ENCODE results near the gene TMEM94.
A peak's percentile ranks its signal among the peaks of the same experiment; 100 is the strongest.
"Not testable (repeated sequence)": the region's sequence is repeated elsewhere in the genome, so short reads cannot be mapped to it uniquely, and the experiment has no call there.

The TMEM94 gene

DNA sequence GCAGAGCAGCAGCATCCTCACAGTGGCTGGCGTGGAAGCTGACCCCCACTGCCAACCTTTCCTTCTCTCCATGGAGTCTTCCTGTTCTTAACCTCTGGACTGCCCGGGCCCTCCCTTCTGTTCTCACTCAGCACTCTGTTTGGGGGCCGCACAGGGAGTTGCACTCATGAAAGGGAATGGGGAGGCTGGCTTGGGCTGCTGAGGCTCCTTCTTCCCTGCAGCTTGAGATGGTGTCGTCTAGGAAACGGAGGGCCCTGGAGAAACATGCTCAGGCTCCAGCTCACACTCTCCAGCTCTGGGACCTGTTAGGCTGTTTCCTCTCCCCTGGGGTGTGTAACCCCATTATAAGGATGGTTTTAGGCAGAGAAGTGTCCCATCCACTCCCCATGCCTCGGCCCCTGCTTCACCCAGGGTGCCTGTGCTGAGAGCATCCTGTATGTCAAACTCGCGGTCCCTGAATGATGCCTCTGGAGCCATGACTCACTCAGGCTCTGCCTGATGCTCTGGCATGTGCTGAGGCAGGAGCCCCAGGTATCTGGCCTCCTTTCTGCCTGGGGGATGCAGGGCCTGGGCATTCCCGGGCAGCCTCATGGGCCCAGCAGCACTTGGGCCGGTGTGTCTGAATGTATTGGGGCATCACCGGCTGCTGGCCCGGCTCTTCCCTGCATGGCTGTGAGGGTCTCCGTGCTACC lies 18.9 kb downstream of the TMEM94 start:
- H3K36me3 ChIP-seq (ENCODE audit: insufficient read depth, low read length), result peaks cover 26% of the 10 kb centered on the region
- no peaks in the 10 kb centered on the region for H3K9me3 ChIP-seq (ENCODE audit: low read length)
- H3K27me3 ChIP-seq (ENCODE audit: insufficient read depth, low read length), result no peaks in the 10 kb centered on the region
- H2AFZ ChIP-seq (ENCODE audit: low read depth, low read length), result no peak overlapping the region
- H3K4me3 ChIP-seq (ENCODE audit: low read length), result no peak overlapping the region
- peaks cover 38% of the 10 kb centered on the region for H3K4me1 ChIP-seq (ENCODE audit: insufficient read depth, low read length)

DNA sequence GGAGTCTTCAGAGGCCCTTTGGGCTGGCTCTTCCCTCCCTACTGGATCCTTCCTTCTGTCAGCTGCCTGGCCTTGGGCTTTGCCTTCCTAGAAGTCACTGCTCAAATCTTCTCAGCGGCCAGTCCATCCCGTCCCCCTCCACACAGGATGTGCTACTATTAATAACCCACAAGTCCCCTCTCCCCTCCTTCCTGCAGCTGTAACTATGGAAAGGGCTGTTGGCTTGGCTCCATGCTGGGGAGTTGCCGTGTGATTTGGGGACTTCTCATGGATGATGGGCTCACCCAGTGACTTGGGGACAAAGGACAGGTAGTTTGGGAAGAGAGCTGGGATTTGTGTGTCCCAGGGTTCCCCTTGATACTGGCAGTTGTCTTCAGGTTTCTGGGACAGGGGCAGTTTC lies 19.4 kb downstream of the TMEM94 start:
- H3K27me3 ChIP-seq (ENCODE audit: insufficient read depth, low read length), result no peaks in the 10 kb centered on the region
- H3K4me1 ChIP-seq (ENCODE audit: insufficient read depth, low read length), result peaks cover 38% of the 10 kb centered on the region
- peaks cover 26% of the 10 kb centered on the region for H3K36me3 ChIP-seq (ENCODE audit: insufficient read depth, low read length)
- no peaks in the 10 kb centered on the region for H3K9me3 ChIP-seq (ENCODE audit: low read length)
- no peak overlapping the region for H3K4me3 ChIP-seq (ENCODE audit: low read length)
- no peak overlapping the region for H2AFZ ChIP-seq (ENCODE audit: low read depth, low read length)

DNA sequence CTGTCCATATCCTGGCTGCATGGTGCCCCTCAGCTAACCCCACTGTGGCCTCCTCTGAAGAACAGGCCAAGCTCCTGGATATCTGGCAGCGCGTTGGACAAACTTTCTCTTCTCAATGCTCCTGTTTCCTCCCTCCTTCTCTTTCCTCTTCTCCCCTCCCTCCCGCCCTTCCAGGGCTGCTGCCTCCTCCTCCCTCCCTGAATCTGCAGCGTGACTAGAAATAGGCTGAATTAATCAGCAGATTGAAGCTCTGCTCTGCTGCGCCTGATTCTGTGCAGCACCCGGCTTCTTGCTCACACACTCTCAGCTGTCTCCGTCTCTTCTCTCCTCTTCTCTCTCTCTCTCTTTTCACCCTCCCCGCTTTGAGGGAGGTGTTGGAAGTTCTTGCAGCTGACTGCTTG lies 19.8 kb downstream of the TMEM94 start:
- peaks cover 26% of the 10 kb centered on the region for H3K36me3 ChIP-seq (ENCODE audit: insufficient read depth, low read length)
- peaks cover 38% of the 10 kb centered on the region for H3K4me1 ChIP-seq (ENCODE audit: insufficient read depth, low read length)
- no peaks in the 10 kb centered on the region for H3K27me3 ChIP-seq (ENCODE audit: insufficient read depth, low read length)
- H3K9me3 ChIP-seq (ENCODE audit: low read length), result no peaks in the 10 kb centered on the region
- H3K4me3 ChIP-seq (ENCODE audit: low read length), result peak overlapping the region; percentile 18
- no peak overlapping the region for H2AFZ ChIP-seq (ENCODE audit: low read depth, low read length)

DNA sequence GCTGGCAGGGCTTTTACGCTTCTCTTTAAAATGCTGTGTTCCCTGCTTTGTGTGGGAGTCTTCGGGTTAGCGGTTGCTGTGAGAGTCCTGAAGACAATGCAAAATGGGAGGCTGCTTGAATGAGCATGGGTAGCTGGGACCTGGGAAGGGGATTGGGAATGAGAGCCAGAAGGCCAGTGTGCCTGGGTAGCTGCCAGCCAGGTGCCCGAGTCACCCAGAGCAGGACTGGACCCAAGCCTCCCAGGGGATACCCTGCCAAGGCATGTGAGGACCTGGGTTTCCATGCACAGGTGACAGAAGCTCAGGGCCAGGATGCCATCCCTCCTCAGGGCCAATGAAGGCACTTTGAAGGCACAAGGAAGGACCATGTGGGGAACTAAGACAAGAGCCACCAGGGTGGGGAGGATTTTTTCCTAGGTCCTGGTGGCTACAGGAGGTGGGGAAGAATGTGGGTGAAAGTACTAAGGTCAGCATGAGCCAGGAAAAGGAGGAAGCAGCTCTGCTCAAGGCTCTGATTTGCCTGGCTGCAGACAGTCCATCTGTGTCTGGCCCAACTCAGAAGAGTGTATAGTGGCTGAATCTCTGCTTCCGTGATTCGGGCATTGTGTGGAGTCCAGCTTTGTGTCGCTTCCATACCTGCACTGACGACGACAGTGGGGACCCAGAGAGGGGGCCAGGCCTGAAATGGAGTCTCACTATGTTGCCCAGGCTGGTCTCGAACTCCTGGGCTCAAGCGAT lies 20.5 kb downstream of the TMEM94 start:
- peak overlapping the region; percentile 18 for H3K4me3 ChIP-seq (ENCODE audit: low read length)
- H3K36me3 ChIP-seq (ENCODE audit: insufficient read depth, low read length), result peaks cover 20% of the 10 kb centered on the region
- no peaks in the 10 kb centered on the region for H3K27me3 ChIP-seq (ENCODE audit: insufficient read depth, low read length)
- peaks cover 38% of the 10 kb centered on the region for H3K4me1 ChIP-seq (ENCODE audit: insufficient read depth, low read length)
- no peak overlapping the region for H2AFZ ChIP-seq (ENCODE audit: low read depth, low read length)
- no peaks in the 10 kb centered on the region for H3K9me3 ChIP-seq (ENCODE audit: low read length)

DNA sequence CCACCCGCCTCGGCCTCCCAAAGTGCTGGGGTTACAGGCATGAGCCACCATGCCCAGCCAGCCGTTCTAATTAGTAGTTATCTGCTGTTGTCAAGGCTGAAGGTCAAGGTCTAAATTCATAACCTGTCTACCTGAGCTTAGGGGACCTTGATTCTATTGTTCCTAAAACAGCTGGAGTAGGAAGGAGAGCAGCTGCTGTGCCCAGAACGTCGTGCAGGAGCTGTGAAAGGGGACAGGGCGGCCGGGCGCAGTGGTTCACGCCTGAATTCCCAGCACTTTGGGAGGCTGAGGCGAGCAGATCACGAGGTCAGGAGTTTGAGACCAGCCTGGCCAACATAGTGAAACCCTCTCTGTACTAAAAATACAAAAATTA lies 21.0 kb downstream of the TMEM94 start:
- not testable (repeated sequence) for H3K27me3 ChIP-seq (ENCODE audit: insufficient read depth, low read length); H3K4me3 ChIP-seq (ENCODE audit: low read length); H2AFZ ChIP-seq (ENCODE audit: low read depth, low read length); H3K9me3 ChIP-seq (ENCODE audit: low read length)
- peaks cover 38% of the 10 kb centered on the region for H3K4me1 ChIP-seq (ENCODE audit: insufficient read depth, low read length)
- H3K36me3 ChIP-seq (ENCODE audit: insufficient read depth, low read length), result peaks cover 15% of the 10 kb centered on the region

DNA sequence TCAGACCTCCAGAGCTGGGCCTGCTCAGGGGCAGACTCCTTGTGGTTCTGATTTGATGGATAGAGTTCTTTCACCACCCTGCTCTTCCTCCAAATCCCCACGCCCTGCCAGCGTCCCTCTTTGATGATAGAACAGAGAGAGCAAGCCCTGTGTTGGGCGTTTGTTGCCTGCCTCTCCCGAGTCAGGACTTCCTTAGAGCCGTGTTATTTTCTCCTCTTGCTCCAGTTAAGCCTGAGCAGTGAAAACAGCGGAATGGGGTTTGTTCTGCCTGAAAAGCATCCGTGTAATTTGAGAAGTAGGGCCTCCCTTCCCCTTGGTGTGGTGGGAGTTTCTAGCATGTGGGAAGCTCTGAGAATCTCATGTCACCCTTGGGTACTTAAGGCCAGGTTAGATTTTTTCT lies 22.1 kb downstream of the TMEM94 start:
- Histone ChIP-seq H3K9me3 (ENCODE audit: low read length) (no peaks in the 10 kb centered on the region), H3K27me3 (ENCODE audit: insufficient read depth, low read length) (no peaks in the 10 kb centered on the region), H2AFZ (ENCODE audit: low read depth, low read length) (no peak overlapping the region), H3K4me1 (ENCODE audit: insufficient read depth, low read length) (peaks cover 38% of the 10 kb centered on the region), H3K4me3 (ENCODE audit: low read length) (no peak overlapping the region), H3K36me3 (ENCODE audit: insufficient read depth, low read length) (peaks cover 6% of the 10 kb centered on the region)

DNA sequence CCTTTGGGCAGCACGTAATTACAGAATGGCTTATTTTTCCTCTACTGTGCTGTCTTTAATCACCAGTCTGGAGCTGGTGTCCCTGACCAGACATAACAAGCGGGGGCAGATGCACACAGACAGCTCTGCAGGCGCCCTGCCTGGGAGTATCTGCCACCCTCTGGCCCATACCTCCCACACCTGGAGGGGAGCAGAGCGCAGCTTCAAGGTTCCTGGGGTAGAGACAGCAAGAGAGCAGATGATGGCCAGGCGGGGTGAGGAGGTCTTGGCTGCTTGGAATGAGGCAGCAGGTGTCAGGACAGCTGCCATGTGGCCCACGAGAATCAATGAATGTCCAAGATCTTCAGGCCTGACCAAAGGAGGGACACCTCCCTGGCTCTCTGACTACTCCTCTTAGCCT lies 23.8 kb downstream of the TMEM94 start:
- H3K9me3 ChIP-seq (ENCODE audit: low read length), result no peaks in the 10 kb centered on the region
- no peak overlapping the region for H3K4me3 ChIP-seq (ENCODE audit: low read length)
- peaks cover 28% of the 10 kb centered on the region for H3K4me1 ChIP-seq (ENCODE audit: insufficient read depth, low read length)
- no peaks in the 10 kb centered on the region for H3K27me3 ChIP-seq (ENCODE audit: insufficient read depth, low read length)
- H3K36me3 ChIP-seq (ENCODE audit: insufficient read depth, low read length), result peaks cover 5% of the 10 kb centered on the region
- H2AFZ ChIP-seq (ENCODE audit: low read depth, low read length), result no peak overlapping the region

GRCh38 chr17:75481194-75482068 lies 25.0 kb downstream of the TMEM94 start:
- H3K27me3 ChIP-seq (ENCODE audit: insufficient read depth, low read length), result no peaks in the 10 kb centered on the region
- no peak overlapping the region for H2AFZ ChIP-seq (ENCODE audit: low read depth, low read length)
- H3K4me3 ChIP-seq (ENCODE audit: low read length), result no peak overlapping the region
- peaks cover 10% of the 10 kb centered on the region for H3K36me3 ChIP-seq (ENCODE audit: insufficient read depth, low read length)
- H3K4me1 ChIP-seq (ENCODE audit: insufficient read depth, low read length), result peaks cover 16% of the 10 kb centered on the region
- no peaks in the 10 kb centered on the region for H3K9me3 ChIP-seq (ENCODE audit: low read length)

- Histone ChIP-seq H3K4me3 (ENCODE audit: low read length) (no peak overlapping the region), H3K4me1 (ENCODE audit: insufficient read depth, low read length) (peaks cover 7% of the 10 kb centered on the region), H3K9me3 (ENCODE audit: low read length) (no peaks in the 10 kb centered on the region), H2AFZ (ENCODE audit: low read depth, low read length) (no peak overlapping the region), H3K36me3 (ENCODE audit: insufficient read depth, low read length) (peaks cover 17% of the 10 kb centered on the region), H3K27me3 (ENCODE audit: insufficient read depth, low read length) (no peaks in the 10 kb centered on the region)
Measured at GRCh38 chr17:75482098-75482942, 25.9 kb downstream of the TMEM94 start.

DNA sequence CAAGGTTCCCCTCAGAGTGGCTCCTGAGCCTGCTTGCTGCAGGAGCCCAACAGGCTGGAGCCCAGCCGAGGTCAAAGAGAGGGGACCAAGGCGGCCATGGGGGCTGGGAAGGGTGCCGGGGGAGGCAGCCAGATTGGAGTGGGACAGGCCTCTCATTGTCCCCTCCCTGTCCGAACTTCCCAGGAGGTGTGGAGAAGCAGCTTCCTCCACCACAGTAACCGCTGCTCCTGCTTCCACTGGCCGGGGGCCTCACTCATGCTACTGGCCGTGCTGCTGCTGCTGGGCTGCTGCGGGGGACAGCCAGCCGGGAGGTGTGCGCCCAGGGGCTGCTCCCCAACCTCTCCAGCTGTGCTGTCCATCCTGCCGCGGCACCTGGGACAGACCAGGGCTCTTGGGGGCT lies 29.3 kb downstream of the TMEM94 start:
- Histone ChIP-seq H2AFZ (ENCODE audit: low read depth, low read length) (no peak overlapping the region), H3K4me3 (ENCODE audit: low read length) (no peak overlapping the region), H3K9me3 (ENCODE audit: low read length) (no peaks in the 10 kb centered on the region), H3K4me1 (ENCODE audit: insufficient read depth, low read length) (no peaks in the 10 kb centered on the region), H3K27me3 (ENCODE audit: insufficient read depth, low read length) (no peaks in the 10 kb centered on the region), H3K36me3 (ENCODE audit: insufficient read depth, low read length) (peaks cover 21% of the 10 kb centered on the region)

DNA sequence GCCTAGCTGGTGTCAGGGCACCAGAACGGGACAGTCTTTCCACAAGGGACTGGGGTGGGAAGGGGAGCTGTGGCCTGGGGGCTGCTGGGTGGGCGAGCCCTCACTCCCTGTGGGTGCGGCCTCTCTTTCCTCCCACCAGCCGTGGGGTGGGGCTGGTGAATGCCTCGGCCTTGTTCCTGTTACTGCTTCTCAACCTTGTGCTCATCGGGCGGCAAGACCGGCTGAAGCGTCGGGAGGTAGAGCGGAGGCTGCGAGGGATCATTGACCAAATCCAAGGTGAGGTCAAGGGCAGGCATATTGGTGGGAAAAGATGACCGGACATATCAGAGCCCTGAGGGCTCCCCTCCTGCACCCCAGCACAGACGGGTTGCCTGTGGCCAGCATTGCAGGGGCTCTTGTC lies 29.7 kb downstream of the TMEM94 start:
- H2AFZ ChIP-seq (ENCODE audit: low read depth, low read length), result no peak overlapping the region
- peaks cover 25% of the 10 kb centered on the region for H3K36me3 ChIP-seq (ENCODE audit: insufficient read depth, low read length)

DNA sequence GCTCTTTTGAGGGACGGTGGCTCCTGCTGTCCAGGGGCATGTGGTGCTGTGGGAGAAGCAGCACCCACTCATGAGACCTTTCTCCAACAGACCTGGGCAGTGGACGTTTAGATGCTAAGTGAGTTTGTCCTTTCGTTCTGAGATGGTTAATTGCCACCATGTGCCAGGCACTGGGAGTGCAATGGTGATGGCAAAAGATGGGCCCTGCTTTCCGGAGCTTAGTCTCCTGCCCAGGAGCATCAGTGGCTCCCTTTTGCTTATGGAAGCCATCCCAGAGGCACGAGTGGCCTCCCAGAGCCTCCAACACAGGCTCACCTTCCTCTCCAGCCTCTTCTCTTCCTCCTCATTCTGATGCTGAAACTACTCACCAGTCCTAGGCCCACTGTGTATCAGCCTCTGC lies 30.5 kb downstream of the TMEM94 start:
- Histone ChIP-seq H3K27me3 (ENCODE audit: insufficient read depth, low read length) (no peaks in the 10 kb centered on the region), H3K36me3 (ENCODE audit: insufficient read depth, low read length) (peaks cover 32% of the 10 kb centered on the region), H3K9me3 (ENCODE audit: low read length) (no peaks in the 10 kb centered on the region), H3K4me1 (ENCODE audit: insufficient read depth, low read length) (no peaks in the 10 kb centered on the region), H3K4me3 (ENCODE audit: low read length) (no peak overlapping the region), H2AFZ (ENCODE audit: low read depth, low read length) (no peak overlapping the region)

More for the DNA sequence above, 29.7 kb downstream of the TMEM94 start:
- H3K27me3 ChIP-seq (ENCODE audit: insufficient read depth, low read length), result no peaks in the 10 kb centered on the region
- H3K4me1 ChIP-seq (ENCODE audit: insufficient read depth, low read length), result no peaks in the 10 kb centered on the region
- no peak overlapping the region for H3K4me3 ChIP-seq (ENCODE audit: low read length)
- no peaks in the 10 kb centered on the region for H3K9me3 ChIP-seq (ENCODE audit: low read length)

Data from neuron (in vitro differentiated cells).